GM21515 (cell line): ENCODE results near the gene TSPYL2.

ENCODE experiments used
- ATAC-seq: cut with Tn5 transposase; IDR thresholded peaks from one replicate; pipeline ENCODE4 v1.9.1; 2021; ENCODE audit not compliant: unreplicated experiment

TSPYL2 gene

DNA sequence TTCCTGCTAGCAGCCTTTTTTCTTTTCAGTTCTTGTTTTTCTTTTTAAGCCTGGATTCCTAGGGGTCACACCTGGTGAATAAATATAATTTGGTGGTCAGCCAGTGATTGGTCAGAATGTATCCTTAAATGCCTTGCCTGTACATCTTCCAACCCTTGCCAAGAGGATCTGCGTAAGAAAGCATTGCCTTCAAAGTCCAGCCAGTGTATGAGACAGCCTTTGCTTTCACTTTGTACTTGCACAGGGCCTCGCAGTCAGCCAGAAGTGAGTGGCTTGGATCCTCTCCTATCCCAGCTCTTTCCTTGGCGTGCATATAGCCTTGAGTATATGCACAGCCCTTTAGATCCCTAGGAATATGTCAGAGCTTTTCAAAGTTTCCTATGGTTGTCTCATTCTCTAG lies 33.9 kb downstream of the TSPYL2 start:
- no peak for ATAC-seq

DNA sequence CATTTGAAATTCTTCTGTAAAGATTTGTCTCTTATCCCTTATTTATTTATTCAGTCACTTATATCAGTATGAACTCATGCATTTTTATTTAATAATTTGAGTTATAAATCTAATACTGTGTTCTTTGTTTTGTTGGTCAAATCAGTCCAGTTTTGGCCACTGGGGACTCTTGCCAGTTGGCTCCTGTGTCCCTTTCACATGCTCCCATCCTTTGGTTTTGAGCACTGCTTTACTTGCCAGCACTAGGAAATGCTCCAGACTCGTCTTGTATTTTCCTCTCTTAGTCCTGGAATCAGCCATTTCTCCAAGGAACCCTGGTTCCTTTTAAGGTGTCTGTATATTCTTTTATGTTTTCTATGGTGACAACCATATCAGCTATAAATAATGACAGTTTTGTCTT lies 39.8 kb downstream of the TSPYL2 start:
- no peak for ATAC-seq

DNA sequence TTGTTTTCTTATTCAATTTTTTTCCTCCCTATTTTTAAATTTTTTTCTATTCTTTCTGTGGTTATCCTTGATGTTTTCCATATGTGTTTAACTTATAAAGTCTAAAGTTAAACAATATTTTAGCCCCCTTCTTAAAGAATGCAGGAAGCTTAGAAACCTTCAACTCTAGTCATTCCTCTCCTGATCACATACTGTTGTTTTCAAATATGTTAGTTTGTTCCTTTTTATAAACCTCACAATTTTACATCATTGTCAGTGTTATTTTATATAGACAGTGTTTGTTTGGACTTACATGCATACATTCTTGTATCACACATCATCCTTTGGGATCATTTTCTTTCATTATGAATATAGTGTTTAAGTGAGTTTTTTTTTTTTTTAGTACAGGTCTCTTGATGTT lies 43.3 kb downstream of the TSPYL2 start:
- no peak for ATAC-seq

DNA sequence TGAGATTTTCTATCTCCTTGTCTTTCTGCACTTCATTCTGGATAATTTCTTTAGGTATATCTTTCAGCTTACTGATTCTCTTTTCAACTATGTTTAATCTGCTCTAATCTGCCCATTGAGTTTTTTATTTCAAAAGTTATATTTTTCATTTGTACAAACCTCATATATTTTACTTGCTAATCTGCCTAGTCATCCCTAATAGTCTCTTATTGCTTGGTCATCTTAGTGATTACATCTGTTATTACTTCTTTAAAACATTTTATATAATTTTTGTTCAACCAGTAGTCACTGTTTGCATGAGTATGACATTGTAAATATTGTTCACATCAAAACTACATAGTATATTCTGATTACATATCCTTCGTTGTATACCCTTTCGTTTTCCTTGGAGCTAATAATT lies 44.2 kb downstream of the TSPYL2 start:
- ATAC-seq: no peak

DNA sequence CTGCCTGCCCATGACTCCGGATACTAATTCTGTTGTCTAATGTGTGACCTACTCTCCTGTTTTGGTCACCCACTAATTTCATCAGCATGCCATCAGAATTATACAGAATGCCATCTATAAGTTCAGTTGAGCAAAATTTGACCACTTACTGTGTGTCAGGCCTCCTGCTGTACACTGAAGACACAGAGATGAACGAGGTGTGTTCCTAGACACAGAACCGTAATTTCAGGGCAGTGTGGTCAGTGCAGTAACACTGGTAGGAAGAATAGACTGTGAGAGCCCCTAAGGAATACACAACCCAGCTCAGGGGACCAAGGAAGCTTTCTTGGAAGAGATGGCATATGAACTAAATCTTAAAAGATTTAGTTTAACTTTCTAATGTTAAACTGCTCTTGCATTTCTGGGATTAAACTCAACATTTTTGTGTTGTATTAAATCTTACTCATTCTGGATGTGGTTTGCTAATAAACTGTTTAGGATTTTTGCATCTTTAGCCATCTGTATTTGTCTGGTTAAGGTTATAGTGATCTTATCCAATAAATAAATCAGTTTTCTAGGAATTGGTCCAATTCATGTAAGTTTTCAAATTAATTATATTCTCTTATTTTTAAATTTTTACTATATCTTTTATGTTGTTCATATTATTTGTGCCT lies 46.1 kb downstream of the TSPYL2 start:
- ATAC-seq: no peak

DNA sequence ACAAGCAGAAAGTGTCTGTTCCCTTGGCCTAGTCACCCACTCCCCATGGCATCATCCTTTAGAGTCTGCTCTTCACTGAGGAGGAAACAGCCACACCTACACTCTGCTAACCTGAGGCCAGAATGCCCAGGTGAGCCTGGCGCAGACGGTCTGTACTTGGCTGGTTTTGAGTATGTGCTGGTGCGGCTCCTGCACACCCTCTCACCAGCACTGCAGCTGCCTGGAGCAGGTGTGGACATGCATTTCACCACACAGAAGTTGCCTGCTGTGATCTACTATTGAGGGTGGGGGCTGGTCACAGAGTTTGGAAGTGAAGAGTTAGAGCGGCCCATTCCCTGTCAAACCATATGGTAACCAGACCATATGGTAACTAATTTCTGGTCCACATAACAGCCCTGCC lies 51.2 kb downstream of the TSPYL2 start:
- no peak for ATAC-seq

DNA sequence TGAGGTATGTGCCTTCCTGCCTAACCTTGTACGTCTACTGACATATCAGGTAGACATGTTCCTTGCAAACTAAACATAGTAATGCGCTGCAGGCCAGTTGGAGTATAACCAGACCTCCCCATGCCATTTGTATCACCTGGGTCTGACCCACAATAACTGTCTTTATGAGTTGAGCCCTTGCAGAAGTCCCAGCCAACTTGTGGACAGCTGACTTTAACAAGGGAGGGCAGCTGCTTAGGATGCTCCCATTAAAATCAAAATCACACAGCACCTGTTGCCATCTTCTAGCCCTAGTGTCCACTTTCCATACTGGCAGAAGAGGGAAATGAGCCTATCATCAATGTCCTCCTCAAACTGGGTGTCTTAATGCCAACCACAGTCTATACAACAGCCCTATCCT lies 53.4 kb downstream of the TSPYL2 start:
- ATAC-seq: no peak
